Esophagus muscularis mucosa (tissue), 4 donors: ENCODE data around the gene SENP1. TPM values are rescaled to one million over a fixed set of nuclear protein-coding genes. Genes with fewer than 3 reads are reported as not detected.

ENCODE experiments used
- DNase-seq: peaks from one replicate; pipeline ENCODE4 v3.0.0-alpha.2; 2017; ENCODE audit errors: extremely low spot score
- H3K27ac ChIP-seq, 4 donors: fragments of 200-600 bp; sonication (generic); replicated peaks in 1 of 4; 1 replicate in 3 of 4; 2 replicates in 1 of 4; pipeline ENCODE4 v1.5.1; 2016 to 2019; ENCODE audit warnings: mild to moderate bottlenecking in 1 of 4
- H3K27me3 ChIP-seq, 4 donors: fragments of 200-600 bp; sonication (generic); one replicate each; pipeline versions ENCODE4 v1.5.1 to v1.6.0; 2016 to 2019
- H3K36me3 ChIP-seq, 4 donors: fragments of 200-600 bp; sonication (generic); one replicate each; pipeline ENCODE4 v1.5.1; 2016 to 2019
- H3K4me1 ChIP-seq, 4 donors: fragments of 200-600 bp; sonication (generic); one replicate each; pipeline ENCODE4 v1.5.1; 2016 to 2019
- H3K4me3 ChIP-seq, 4 donors: fragments of 200-600 bp; sonication (generic); 1 replicate in 2 of 4; 2 replicates in 2 of 4; pipeline ENCODE4 v1.5.1; 2016 to 2019; ENCODE audit warnings: mild to moderate bottlenecking in 4 of 4, moderate library complexity in 1 of 4
- H3K9me3 ChIP-seq, 4 donors: fragments of 200-600 bp; sonication (generic); 1 replicate in 3 of 4; 2 replicates in 1 of 4; pipeline ENCODE4 v1.5.1; 2016 to 2019
- CTCF ChIP-seq, 3 experiments: fragments of 200-600 bp in 2 of 3; fragments of 450-650 bp in 1 of 3; sonication (generic) in 2 of 3; IDR thresholded peaks; one replicate each; pipeline ENCODE4 v1.5.1; 2017 to 2019; ENCODE audit warnings: antibody characterized with exemption in 3 of 3, mild to moderate bottlenecking in 2 of 3, moderate library complexity in 1 of 3
- EP300 ChIP-seq: sonication (generic); formaldehyde crosslinking; IDR thresholded peaks from one replicate; pipeline ENCODE4 v1.6.1; 2017; ENCODE audit warnings: antibody characterized with exemption
- POLR2A ChIP-seq: fragments of 450-650 bp; IDR thresholded peaks from one replicate; pipeline ENCODE4 v1.6.1; 2017; ENCODE audit warnings: antibody characterized with exemption, moderate library complexity, mild to moderate bottlenecking, low read depth
- POLR2AphosphoS5 ChIP-seq, 2 donors: sonication (generic); formaldehyde crosslinking; IDR thresholded peaks; one replicate each; pipeline ENCODE4 v1.6.1; 2017; ENCODE audit warnings: antibody characterized with exemption in 2 of 2
- WGBS: methylation state at CpG from one replicate; pipeline ENCODE4 v1.1.5; 2018; 5-methylcytosine and 5-hydroxymethylcytosine counted together
- intact Hi-C: fragments of 100-400 bp; cut with DNase I; formaldehyde crosslinking; loops from one replicate; pipeline ENCODE4 v1.15.1; 2023
- total RNA-seq, 4 donors: library from RNA; depleted of rRNA; stranded (reverse); fragments of >200 nt; gene quantifications; one replicate each; pipeline versions ENCODE4 v1.1.0 to v1.2.1, GENCODE V29; 2016

The SENP1 gene
- total RNA-seq, 4 donors from 2014 or later = 12.9 to 19.2 (median 14.3) TPM

GRCh38 chr12:48071808-48072207 is 34.1 kb downstream of the SENP1 start:
- no peaks in the 10 kb centered on the region for H3K4me1 ChIP-seq
- no peaks in the 10 kb centered on the region for H3K27me3 ChIP-seq
- peaks cover 36 to 91% (median 70%) of the 10 kb centered on the region in 4 donors for H3K36me3 ChIP-seq
- H3K27ac ChIP-seq = no peak overlapping the region
- intact Hi-C loops = no loop called here
- 99% methylated on average over 2 of the region's 2 CpGs for WGBS
- TF ChIP-seq CTCF (IDR thresholded peaks at IDR 0.05) = no peak
- TF ChIP-seq POLR2AphosphoS5 (IDR thresholded peaks at IDR 0.05) = no peak
- TF ChIP-seq EP300 = no peak
- no peak for TF ChIP-seq POLR2A
- H3K4me3 ChIP-seq = no peak overlapping the region
- H3K9me3 ChIP-seq = no peaks in the 10 kb centered on the region
- DNase-seq = no peak

DNA sequence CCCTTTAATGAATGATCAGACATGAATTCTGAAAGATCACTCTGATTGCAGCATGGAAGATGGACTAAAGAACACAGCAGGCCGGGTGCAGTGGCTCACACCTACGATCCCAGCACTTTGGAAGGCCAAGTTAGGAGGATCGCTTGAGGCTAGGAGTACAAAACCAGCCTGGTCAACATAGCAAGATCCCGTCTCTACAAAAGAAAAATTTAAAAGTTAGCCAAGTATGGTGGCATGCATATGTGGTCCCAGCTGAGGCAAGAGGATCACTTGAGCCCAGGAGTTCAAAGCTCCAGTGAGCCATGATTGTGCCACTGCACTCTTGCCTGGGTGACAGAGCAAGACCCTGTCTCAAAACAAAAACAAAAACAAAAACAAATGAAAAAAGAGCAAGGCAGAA is 35.1 kb downstream of the SENP1 start:
- H3K4me1 ChIP-seq = no peaks in the 10 kb centered on the region
- intact Hi-C loops = no loop called here
- WGBS = 97% methylated on average over 4 of the region's 4 CpGs

GRCh38 chr12:48070033-48070432 is 35.8 kb downstream of the SENP1 start:
- Histone ChIP-seq H3K27ac (no peak overlapping the region), H3K36me3 (peaks cover 39 to 99% (median 86%) of the 10 kb centered on the region in 4 donors), H3K4me1 (no peaks in the 10 kb centered on the region), H3K4me3 (no peak overlapping the region), H3K27me3 (no peaks in the 10 kb centered on the region), H3K9me3 (no peaks in the 10 kb centered on the region)
- TF ChIP-seq POLR2A (no peak), EP300 (no peak), POLR2AphosphoS5 (IDR thresholded peaks at IDR 0.05) (no peak), CTCF (IDR thresholded peaks at IDR 0.05) (no peak)
- intact Hi-C loops = no loop called here
- 91% methylated on average over 1 of the region's 1 CpG for WGBS
- no peak for DNase-seq

More for the DNA sequence above, 35.1 kb downstream of the SENP1 start:
- H3K4me3 ChIP-seq = no peak overlapping the region
- TF ChIP-seq POLR2A (no peak), CTCF (IDR thresholded peaks at IDR 0.05) (no peak), EP300 (no peak), POLR2AphosphoS5 (IDR thresholded peaks at IDR 0.05) (no peak)
- H3K36me3 ChIP-seq = peaks cover 36 to 99% (median 79%) of the 10 kb centered on the region in 4 donors
- no peak overlapping the region for H3K27ac ChIP-seq
- no peaks in the 10 kb centered on the region for H3K9me3 ChIP-seq
- no peak for DNase-seq
- H3K27me3 ChIP-seq = no peaks in the 10 kb centered on the region

DNA sequence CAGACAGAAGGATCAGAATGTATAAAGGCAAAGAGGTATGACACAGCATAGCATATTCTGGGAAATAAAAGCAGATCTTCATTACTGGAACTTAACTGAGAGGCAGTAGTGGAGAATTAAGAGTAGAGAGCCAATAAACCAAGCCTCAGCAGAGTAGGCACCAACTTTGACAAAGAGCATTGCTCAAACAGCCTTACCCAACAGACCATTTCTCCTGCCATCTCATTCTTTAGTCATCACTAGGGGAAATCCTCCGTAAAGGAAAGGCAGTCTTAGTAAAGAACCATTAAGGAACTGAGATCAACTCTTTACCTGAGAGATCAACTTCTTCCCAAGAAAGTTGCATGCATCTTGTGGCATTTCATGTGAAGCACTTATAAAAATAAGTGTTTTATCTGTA is 36.6 kb downstream of the SENP1 start:
- no peaks in the 10 kb centered on the region for H3K4me1 ChIP-seq
- intact Hi-C loops = no loop called here
- no peak for DNase-seq
- no peak overlapping the region for H3K4me3 ChIP-seq
- no peaks in the 10 kb centered on the region for H3K9me3 ChIP-seq
- H3K27me3 ChIP-seq = no peaks in the 10 kb centered on the region
- peaks cover 40 to 99% (median 88%) of the 10 kb centered on the region in 4 donors for H3K36me3 ChIP-seq
- H3K27ac ChIP-seq = no peak overlapping the region
- WGBS = 93% methylated on average over 1 of the region's 1 CpG
- TF ChIP-seq POLR2A (no peak), EP300 (no peak), CTCF (IDR thresholded peaks at IDR 0.05) (no peak), POLR2AphosphoS5 (IDR thresholded peaks at IDR 0.05) (no peak)

- WGBS = 85% methylated on average over 2 of the region's 2 CpGs
- intact Hi-C loops = no loop called here
Observed at GRCh38 chr12:48068457-48068856, 37.4 kb downstream of the SENP1 start.

More at GRCh38 chr12:48068457-48068856, 37.4 kb downstream of the SENP1 start:
- H3K4me1 ChIP-seq = no peaks in the 10 kb centered on the region
- no peaks in the 10 kb centered on the region for H3K9me3 ChIP-seq
- TF ChIP-seq POLR2A = no peak
- TF ChIP-seq EP300 = no peak
- TF ChIP-seq POLR2AphosphoS5 (IDR thresholded peaks at IDR 0.05) = no peak
- no peak for TF ChIP-seq CTCF (IDR thresholded peaks at IDR 0.05)
- H3K27me3 ChIP-seq = no peaks in the 10 kb centered on the region
- no peak for DNase-seq
- H3K27ac ChIP-seq = no peak overlapping the region
- peaks cover 40 to 99% (median 88%) of the 10 kb centered on the region in 4 donors for H3K36me3 ChIP-seq
- no peak overlapping the region for H3K4me3 ChIP-seq
